LNCaP clone FGC (cell line): ENCODE measurements around the gene CNGA3.

ENCODE experiments used
- DNase-seq: peaks from one replicate; pipeline ENCODE4 v3.0.0-alpha.2; 2011; ENCODE audit warnings: low read depth
- H3K4me3 ChIP-seq: 2 replicates; pipeline ENCODE4 v1.5.1; 2011; ENCODE audit warnings: mild to moderate bottlenecking, low read depth, low read length, control low read depth
- TF ChIP-seq, protein P1 (sequence below): IDR thresholded peaks from 2 replicates; pipeline ENCODE4 v1.5.1; 2012; ENCODE audit warnings: mild to moderate bottlenecking; ENCODE audit not compliant: control insufficient read depth, insufficient read depth; ENCODE audit errors: extremely low read depth

Gene CNGA3

DNA sequence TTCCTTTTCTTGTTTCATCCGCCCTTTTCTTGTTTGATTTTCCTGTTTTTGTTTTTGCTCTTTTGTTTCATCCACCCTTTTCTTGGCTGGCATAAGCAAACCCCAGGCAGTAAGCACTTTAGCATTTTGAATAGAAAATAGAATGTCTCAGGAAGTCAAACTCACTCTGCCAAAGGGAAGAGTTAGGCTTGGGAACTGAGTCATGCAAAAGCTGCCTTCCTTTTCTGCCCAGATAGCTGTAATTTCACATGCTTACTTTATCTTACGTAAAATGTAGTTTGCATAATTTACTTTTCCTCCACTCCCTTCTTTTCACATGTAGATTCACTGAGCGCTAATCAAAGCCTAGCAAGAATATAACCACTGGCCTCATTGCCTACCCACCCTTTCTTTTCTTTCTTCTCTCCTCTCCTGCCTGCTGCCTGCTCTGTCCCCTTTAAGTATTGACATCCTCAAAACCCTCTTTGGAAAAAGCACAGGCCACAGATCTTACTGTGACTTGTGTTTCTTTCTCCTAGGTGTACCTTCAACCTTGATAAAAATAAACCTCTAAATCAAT, 48.4 kb downstream of the CNGA3 start:
- no peak overlapping the region for H3K4me3 ChIP-seq
- no peak for DNase-seq
- TF ChIP-seq, protein P1, sequence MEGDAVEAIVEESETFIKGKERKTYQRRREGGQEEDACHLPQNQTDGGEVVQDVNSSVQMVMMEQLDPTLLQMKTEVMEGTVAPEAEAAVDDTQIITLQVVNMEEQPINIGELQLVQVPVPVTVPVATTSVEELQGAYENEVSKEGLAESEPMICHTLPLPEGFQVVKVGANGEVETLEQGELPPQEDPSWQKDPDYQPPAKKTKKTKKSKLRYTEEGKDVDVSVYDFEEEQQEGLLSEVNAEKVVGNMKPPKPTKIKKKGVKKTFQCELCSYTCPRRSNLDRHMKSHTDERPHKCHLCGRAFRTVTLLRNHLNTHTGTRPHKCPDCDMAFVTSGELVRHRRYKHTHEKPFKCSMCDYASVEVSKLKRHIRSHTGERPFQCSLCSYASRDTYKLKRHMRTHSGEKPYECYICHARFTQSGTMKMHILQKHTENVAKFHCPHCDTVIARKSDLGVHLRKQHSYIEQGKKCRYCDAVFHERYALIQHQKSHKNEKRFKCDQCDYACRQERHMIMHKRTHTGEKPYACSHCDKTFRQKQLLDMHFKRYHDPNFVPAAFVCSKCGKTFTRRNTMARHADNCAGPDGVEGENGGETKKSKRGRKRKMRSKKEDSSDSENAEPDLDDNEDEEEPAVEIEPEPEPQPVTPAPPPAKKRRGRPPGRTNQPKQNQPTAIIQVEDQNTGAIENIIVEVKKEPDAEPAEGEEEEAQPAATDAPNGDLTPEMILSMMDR, result no peak

DNA sequence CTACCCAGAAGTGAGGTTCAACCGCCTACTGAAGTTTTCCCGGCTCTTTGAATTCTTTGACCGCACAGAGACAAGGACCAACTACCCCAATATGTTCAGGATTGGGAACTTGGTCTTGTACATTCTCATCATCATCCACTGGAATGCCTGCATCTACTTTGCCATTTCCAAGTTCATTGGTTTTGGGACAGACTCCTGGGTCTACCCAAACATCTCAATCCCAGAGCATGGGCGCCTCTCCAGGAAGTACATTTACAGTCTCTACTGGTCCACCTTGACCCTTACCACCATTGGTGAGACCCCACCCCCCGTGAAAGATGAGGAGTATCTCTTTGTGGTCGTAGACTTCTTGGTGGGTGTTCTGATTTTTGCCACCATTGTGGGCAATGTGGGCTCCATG, 49.7 kb downstream of the CNGA3 start:
- TF ChIP-seq, protein P1, result no peak
- H3K4me3 ChIP-seq, result no peak overlapping the region
- DNase-seq, result no peak

DNA sequence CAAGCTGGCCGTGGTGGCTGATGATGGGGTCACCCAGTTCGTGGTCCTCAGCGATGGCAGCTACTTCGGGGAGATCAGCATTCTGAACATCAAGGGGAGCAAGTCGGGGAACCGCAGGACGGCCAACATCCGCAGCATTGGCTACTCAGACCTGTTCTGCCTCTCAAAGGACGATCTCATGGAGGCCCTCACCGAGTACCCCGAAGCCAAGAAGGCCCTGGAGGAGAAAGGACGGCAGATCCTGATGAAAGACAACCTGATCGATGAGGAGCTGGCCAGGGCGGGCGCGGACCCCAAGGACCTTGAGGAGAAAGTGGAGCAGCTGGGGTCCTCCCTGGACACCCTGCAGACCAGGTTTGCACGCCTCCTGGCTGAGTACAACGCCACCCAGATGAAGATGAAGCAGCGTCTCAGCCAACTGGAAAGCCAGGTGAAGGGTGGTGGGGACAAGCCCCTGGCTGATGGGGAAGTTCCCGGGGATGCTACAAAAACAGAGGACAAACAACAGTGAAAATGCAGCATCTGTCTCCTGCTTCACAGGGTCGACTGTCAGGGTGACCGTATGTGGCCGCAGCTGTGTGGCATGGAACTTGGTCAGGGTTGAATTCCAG, 50.6 kb downstream of the CNGA3 start:
- TF ChIP-seq, protein P1, result no peak
- no peak overlapping the region for H3K4me3 ChIP-seq
- DNase-seq, result no peak

DNA sequence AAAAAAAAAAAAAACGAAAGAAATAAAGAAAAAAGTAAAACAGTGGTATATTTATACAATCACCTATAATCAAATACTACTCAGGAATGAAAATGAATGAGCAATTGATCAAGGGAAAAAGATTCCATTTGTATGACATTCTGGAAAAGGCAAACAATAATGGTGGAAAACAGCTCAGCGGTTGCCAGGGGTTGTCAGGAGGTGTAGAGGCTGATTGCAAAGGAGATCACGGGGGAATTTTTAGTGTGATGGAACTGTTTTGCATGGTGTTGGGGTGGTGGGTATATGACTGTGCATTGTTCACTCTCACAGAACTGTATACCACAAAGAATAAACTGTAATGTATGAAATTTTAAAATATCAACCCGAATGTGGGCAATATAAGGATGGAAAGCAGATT, 52.9 kb downstream of the CNGA3 start:
- no peak overlapping the region for H3K4me3 ChIP-seq
- TF ChIP-seq, protein P1, result no peak
- DNase-seq, result no peak

DNA sequence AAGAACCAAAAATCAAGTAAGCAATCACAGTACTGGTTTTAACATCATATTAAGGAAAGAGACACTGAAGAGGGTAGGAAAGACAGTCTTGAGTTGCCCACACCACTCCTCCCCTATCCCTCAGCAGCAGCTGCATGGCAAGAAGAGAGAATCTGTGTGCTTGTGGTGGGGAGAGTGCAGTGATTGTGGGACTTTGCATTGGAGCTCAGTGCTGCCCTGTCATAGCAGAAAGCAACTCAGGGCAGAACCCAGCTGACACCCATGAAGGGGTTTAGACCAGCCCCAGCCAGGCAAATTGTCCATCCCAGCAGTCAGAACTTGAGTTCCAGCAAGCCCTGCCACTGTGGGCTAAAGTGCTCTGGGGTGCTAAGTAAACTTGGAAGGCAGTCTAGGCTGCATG, 57.6 kb downstream of the CNGA3 start:
- TF ChIP-seq, protein P1, result no peak
- no peak overlapping the region for H3K4me3 ChIP-seq
- no peak for DNase-seq

DNA sequence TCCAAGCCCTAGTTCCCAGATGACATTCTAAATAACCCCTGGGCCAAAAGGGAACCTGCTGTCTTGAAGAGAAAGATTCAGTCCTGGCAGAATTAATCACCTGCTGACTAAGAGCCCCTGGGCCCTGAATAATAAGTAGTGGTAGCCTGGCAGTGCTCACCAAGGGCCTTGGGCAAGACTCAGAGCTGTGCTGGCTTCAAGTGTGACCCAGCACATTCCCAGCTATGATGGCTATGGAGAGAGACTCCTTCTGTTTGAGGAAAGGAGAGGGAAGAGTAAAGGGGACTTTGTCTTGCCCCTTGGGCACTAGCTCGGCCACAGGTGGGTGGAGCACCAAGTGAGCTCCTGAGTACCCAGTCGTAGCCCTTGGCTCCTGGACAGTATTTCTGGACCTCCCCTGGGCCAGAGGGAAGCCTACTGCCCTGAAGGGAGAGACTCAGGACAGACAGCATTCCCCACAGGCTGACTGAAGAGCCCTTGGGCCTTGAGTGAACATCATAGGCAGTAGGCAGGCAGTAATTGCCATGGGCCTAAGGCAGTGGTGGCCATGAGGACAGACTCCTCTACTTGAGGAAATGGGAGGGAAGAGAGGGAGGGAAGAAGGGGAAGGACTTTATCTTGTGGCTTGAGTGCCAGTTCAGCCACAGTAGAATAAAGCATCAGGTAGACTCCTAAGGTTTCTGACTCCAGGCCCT, 58.4 kb downstream of the CNGA3 start:
- TF ChIP-seq, protein P1, result no peak
- DNase-seq, result no peak
- no peak overlapping the region for H3K4me3 ChIP-seq
